OCI-LY1 (cell line): ENCODE results near the gene TMEFF2.

Source experiments
- EZH2 ChIP-seq: fragments of 200-600 bp; sonication (generic), shearing (Covaris generic); IDR thresholded peaks from 2 replicates; pipeline ENCODE4 v1.8.0; 2017; ENCODE audit warnings: borderline replicate concordance, mixed run types, mild to moderate bottlenecking, antibody characterized with exemption, low read length, moderate library complexity, mixed read lengths
- TF ChIP-seq, protein P1 (sequence below): fragments of 200-600 bp; sonication (generic), shearing (Covaris generic); IDR thresholded peaks from 2 replicates; pipeline ENCODE4 v1.5.1; 2017; ENCODE audit warnings: mild to moderate bottlenecking, antibody characterized with exemption, low read length, moderate library complexity, mixed read lengths

DNA sequence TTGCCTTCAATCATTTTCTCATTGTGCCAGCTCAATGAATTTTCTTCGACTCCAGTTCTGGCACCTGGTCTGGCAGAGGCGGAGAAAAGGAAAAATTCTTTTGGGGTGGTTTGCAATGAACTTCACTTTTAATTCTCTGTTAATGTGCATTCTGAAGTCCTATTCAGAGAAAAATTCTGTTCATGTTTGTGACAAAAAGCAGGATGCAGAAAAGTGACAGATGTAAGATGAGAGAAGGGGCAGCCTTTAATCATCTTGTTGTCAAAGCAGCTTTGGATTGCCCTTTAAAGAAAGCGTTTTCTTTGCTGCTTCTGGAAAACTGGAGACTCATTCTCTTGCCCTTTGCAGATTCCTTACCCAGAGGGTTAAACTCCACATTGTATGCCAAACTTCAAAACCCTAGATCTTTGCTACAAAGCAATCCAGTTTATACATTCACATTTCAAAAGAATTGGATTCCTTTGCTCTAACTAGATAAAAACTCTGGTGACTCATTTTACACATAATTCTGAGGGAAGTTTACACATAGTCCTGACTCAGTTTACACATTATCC, 253.3 kb downstream of the TMEFF2 start:
- TF ChIP-seq, protein P1, sequence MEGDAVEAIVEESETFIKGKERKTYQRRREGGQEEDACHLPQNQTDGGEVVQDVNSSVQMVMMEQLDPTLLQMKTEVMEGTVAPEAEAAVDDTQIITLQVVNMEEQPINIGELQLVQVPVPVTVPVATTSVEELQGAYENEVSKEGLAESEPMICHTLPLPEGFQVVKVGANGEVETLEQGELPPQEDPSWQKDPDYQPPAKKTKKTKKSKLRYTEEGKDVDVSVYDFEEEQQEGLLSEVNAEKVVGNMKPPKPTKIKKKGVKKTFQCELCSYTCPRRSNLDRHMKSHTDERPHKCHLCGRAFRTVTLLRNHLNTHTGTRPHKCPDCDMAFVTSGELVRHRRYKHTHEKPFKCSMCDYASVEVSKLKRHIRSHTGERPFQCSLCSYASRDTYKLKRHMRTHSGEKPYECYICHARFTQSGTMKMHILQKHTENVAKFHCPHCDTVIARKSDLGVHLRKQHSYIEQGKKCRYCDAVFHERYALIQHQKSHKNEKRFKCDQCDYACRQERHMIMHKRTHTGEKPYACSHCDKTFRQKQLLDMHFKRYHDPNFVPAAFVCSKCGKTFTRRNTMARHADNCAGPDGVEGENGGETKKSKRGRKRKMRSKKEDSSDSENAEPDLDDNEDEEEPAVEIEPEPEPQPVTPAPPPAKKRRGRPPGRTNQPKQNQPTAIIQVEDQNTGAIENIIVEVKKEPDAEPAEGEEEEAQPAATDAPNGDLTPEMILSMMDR: no peak
- TF ChIP-seq EZH2: no peak
